Neural cell (in vitro differentiated cells): ENCODE results near the gene TRIM23. TPM values are rescaled to one million over a fixed set of nuclear protein-coding genes. Genes with fewer than 3 reads are reported as not detected.

Experiments
- H2AFZ ChIP-seq: fragments of 200-600, 300-800 bp; sonication (generic), shearing (Covaris generic); 2 replicates; pipeline ENCODE4 v1.6.0; 2014; ENCODE audit warnings: low read depth, mild to moderate bottlenecking, antibody characterized with exemption, low read length, moderate library complexity
- H3F3A ChIP-seq: fragments of 200-600 bp; shearing (Covaris generic); 2 replicates; pipeline ENCODE4 v1.6.1; 2016; ENCODE audit warnings: mild to moderate bottlenecking, moderate library complexity, mixed read lengths, antibody characterized with exemption, low read length; ENCODE audit not compliant: insufficient read depth, poor library complexity, severe bottlenecking
- H3K27ac ChIP-seq: fragments of 200-600, 300-800 bp; sonication (generic), shearing (Covaris generic); 2 replicates; pipeline ENCODE4 v1.5.1; 2014; ENCODE audit warnings: mild to moderate bottlenecking, low read length, moderate library complexity
- H3K27me3 ChIP-seq: fragments of 300-800, 200-600 bp; sonication (generic), shearing (Covaris generic); 2 replicates; pipeline ENCODE4 v1.6.0; 2014; ENCODE audit warnings: mild to moderate bottlenecking, low read depth, low read length, moderate library complexity; ENCODE audit not compliant: insufficient read depth
- H3K36me3 ChIP-seq: fragments of 300-800, 200-600 bp; sonication (generic), shearing (Covaris generic); 2 replicates; pipeline ENCODE4 v1.5.1; 2014; ENCODE audit warnings: mild to moderate bottlenecking, antibody characterized with exemption, low read length, moderate library complexity; ENCODE audit not compliant: insufficient read depth
- H3K4me2 ChIP-seq: fragments of 300-800, 200-600 bp; sonication (generic), shearing (Covaris generic); 2 replicates; pipeline ENCODE4 v1.6.0; 2014; ENCODE audit warnings: mild to moderate bottlenecking, low read length
- H3K4me3 ChIP-seq: fragments of 300-800, 200-600 bp; sonication (generic), shearing (Covaris generic); 2 replicates; pipeline ENCODE4 v1.5.1; 2014; ENCODE audit warnings: mild to moderate bottlenecking, low read length, moderate library complexity
- H3K79me2 ChIP-seq: fragments of 200-600 bp; shearing (Covaris generic); replicated peaks from 2 replicates; pipeline ENCODE4 v1.6.0; 2014; ENCODE audit warnings: mild to moderate bottlenecking, low read length, moderate library complexity; ENCODE audit not compliant: insufficient read depth
- H3K9ac ChIP-seq: fragments of 300-800, 200-600 bp; sonication (generic), shearing (Covaris generic); 2 replicates; pipeline ENCODE4 v1.6.1; 2016; ENCODE audit warnings: mild to moderate bottlenecking, low read length, mixed read lengths
- H3K9me2 ChIP-seq: fragments of 200-600 bp; shearing (Covaris generic); 2 replicates; pipeline ENCODE4 v1.6.1; 2016; ENCODE audit warnings: mild to moderate bottlenecking, low read length, mixed read lengths; ENCODE audit not compliant: insufficient read depth
- H3K9me3 ChIP-seq: fragments of 200-600, 300-800 bp; sonication (generic), shearing (Covaris generic); 2 replicates; pipeline ENCODE4 v1.6.1; 2016; ENCODE audit warnings: mild to moderate bottlenecking, mixed run types, low read length, moderate library complexity, mixed read lengths
- H4K20me1 ChIP-seq: fragments of 200-600 bp; shearing (Covaris generic); 2 replicates; pipeline ENCODE4 v1.6.1; 2016; ENCODE audit warnings: mild to moderate bottlenecking, mixed run types; ENCODE audit not compliant: insufficient read depth
- EP300 ChIP-seq: fragments of 450-650 bp; conservative IDR thresholded peaks from 2 replicates; pipeline ENCODE4 v1.6.1; 2014; ENCODE audit warnings: antibody characterized with exemption, mild to moderate bottlenecking, moderate library complexity; ENCODE audit not compliant: poor library complexity, severe bottlenecking
- EZH2 ChIP-seq: fragments of 200-600, 300-800 bp; shearing (Covaris generic), sonication (generic); IDR thresholded peaks from 2 replicates; pipeline ENCODE4 v1.6.1; 2014; ENCODE audit warnings: antibody characterized with exemption, low read length, borderline replicate concordance, mild to moderate bottlenecking; ENCODE audit not compliant: insufficient read depth, poor library complexity, severe bottlenecking
- MXI1 ChIP-seq: fragments of 450-650 bp; conservative IDR thresholded peaks from 2 replicates; pipeline ENCODE4 v1.6.1; 2014; ENCODE audit warnings: antibody characterized with exemption, mild to moderate bottlenecking; ENCODE audit not compliant: poor library complexity, severe bottlenecking
- POLR2AphosphoS5 ChIP-seq: IDR thresholded peaks from 2 replicates; pipeline ENCODE4 v1.6.1; 2012
- RAD21 ChIP-seq: fragments of 450-650 bp; conservative IDR thresholded peaks from 2 replicates; pipeline ENCODE4 v1.6.1; 2014; ENCODE audit warnings: antibody characterized with exemption, mild to moderate bottlenecking, moderate library complexity
- REST ChIP-seq: IDR thresholded peaks from 2 replicates; pipeline ENCODE4 v1.6.1; 2012; ENCODE audit warnings: borderline replicate concordance
- SMC3 ChIP-seq: fragments of 450-650 bp; conservative IDR thresholded peaks from 2 replicates; pipeline ENCODE4 v1.6.1; 2014; ENCODE audit warnings: antibody characterized with exemption, mild to moderate bottlenecking, moderate library complexity; ENCODE audit not compliant: poor library complexity
- TAF1 ChIP-seq: IDR thresholded peaks from 2 replicates; pipeline ENCODE4 v1.6.1; 2012; ENCODE audit warnings: low read depth
- polyA plus RNA-seq: library from polyadenylated mRNA; depleted of rRNA; stranded (reverse); fragments of >200 nt; gene quantifications from 2 replicates; pipeline ENCODE4 v1.2.3, GENCODE V29; 2014
- TF ChIP-seq, protein P1 (sequence below): fragments of 450-650 bp; IDR thresholded peaks from 2 replicates; pipeline ENCODE4 v1.5.1; 2014; ENCODE audit warnings: antibody characterized with exemption, mild to moderate bottlenecking, moderate library complexity; ENCODE audit not compliant: poor library complexity, severe bottlenecking

TRIM23 gene
- polyA plus RNA-seq, 1 donor from 2014 or later, result 29.0 TPM

DNA sequence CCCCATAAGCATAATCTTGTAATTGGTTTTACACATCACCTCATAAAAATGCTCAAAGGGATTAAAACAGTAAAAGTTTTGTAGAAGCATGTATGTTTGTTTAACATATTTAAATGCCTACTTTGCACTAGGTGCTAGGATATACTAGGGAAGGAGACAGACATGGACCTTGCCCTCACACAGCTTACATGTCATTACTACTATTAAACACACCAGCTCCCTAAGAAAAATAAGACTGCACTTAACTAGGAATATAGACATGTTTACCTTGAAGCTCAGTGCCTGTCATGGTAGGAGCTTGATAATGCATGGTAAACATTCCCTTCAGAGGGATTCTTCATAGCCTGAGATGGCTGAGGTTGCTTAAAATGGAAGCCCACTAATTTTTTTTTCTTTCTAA lies 6.8 kb upstream of the TRIM23 start:
- Histone ChIP-seq H3K36me3 (no peaks in the 10 kb centered on the region), H3K27me3 (no peaks in the 10 kb centered on the region), H3F3A (no peaks in the 10 kb centered on the region), H3K9me2 (no peaks in the 10 kb centered on the region), H3K27ac (no peak overlapping the region), H3K4me2 (no peak overlapping the region), H3K9me3 (no peaks in the 10 kb centered on the region), H3K4me3 (no peak overlapping the region), H3K79me2 (peaks cover 43% of the 10 kb centered on the region), H4K20me1 (no peaks in the 10 kb centered on the region), H2AFZ (no peak overlapping the region), H3K9ac (no peak overlapping the region)
- TF ChIP-seq RAD21 (no peak), EZH2 (no peak), POLR2AphosphoS5 (no peak), EP300 (no peak), REST (no peak), MXI1 (no peak), SMC3 (no peak), TAF1 (no peak)
- TF ChIP-seq, protein P1, sequence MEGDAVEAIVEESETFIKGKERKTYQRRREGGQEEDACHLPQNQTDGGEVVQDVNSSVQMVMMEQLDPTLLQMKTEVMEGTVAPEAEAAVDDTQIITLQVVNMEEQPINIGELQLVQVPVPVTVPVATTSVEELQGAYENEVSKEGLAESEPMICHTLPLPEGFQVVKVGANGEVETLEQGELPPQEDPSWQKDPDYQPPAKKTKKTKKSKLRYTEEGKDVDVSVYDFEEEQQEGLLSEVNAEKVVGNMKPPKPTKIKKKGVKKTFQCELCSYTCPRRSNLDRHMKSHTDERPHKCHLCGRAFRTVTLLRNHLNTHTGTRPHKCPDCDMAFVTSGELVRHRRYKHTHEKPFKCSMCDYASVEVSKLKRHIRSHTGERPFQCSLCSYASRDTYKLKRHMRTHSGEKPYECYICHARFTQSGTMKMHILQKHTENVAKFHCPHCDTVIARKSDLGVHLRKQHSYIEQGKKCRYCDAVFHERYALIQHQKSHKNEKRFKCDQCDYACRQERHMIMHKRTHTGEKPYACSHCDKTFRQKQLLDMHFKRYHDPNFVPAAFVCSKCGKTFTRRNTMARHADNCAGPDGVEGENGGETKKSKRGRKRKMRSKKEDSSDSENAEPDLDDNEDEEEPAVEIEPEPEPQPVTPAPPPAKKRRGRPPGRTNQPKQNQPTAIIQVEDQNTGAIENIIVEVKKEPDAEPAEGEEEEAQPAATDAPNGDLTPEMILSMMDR, result no peak

DNA sequence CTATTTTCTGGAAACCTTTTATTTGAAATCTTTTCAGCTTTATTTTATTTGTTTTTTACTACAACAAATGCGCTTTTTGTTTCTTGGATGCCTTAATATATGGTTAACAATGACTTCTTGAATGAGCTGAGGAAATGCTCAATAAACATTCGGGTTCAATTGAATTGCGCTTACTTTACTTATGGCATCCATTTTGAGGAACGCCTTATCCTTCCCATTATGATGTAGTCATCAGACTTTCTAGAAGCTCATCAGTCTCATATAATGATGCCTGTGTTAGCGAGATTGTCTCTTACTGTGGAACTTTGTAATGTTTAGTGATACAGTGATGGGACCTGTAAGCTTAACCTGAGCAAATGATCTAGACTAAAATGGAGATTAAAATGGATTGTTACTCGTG lies 1.6 kb upstream of the TRIM23 start:
- H3K36me3 ChIP-seq, result no peaks in the 10 kb centered on the region
- H3K9me3 ChIP-seq, result no peaks in the 10 kb centered on the region
- peaks cover 77% of the 10 kb centered on the region for H3K79me2 ChIP-seq
- H2AFZ ChIP-seq, result peak overlapping the region; percentile 98
- H3K27ac ChIP-seq, result peak overlapping the region; percentile 93
- peak overlapping the region; percentile 99 for H3K4me2 ChIP-seq
- H3K27me3 ChIP-seq, result no peaks in the 10 kb centered on the region
- TF ChIP-seq, protein P1, result no peak
- no peak for TF ChIP-seq EZH2
- TF ChIP-seq MXI1, result no peak
- TF ChIP-seq TAF1, result no peak
- TF ChIP-seq RAD21, result no peak
- no peak for TF ChIP-seq REST
- TF ChIP-seq POLR2AphosphoS5, result no peak
- no peak for TF ChIP-seq SMC3
- TF ChIP-seq EP300, result no peak
- H4K20me1 ChIP-seq, result no peaks in the 10 kb centered on the region
- peaks cover 4% of the 10 kb centered on the region for H3F3A ChIP-seq
- H3K4me3 ChIP-seq, result peak overlapping the region; percentile 98
- peak overlapping the region; percentile 97 for H3K9ac ChIP-seq
- no peaks in the 10 kb centered on the region for H3K9me2 ChIP-seq
